Neural progenitor cell (in vitro differentiated cells): ENCODE results near the gene RIPOR3.

Experiments
- EZH2 ChIP-seq: fragments of 200-600 bp; sonication (generic); IDR thresholded peaks from 2 replicates; pipeline ENCODE4 v1.6.1; 2017; ENCODE audit warnings: antibody characterized with exemption, mild to moderate bottlenecking, moderate library complexity
- EZH2phosphoT487 ChIP-seq: fragments of 200-600 bp; sonication (generic); IDR thresholded peaks from 2 replicates; pipeline ENCODE4 v1.6.1; 2017; ENCODE audit warnings: antibody characterized with exemption
- TF ChIP-seq, protein P1 (sequence below): fragments of 200-600 bp; sonication (generic); IDR thresholded peaks from 2 replicates; pipeline ENCODE4 v1.5.1; 2017; ENCODE audit warnings: antibody characterized with exemption, mild to moderate bottlenecking

DNA sequence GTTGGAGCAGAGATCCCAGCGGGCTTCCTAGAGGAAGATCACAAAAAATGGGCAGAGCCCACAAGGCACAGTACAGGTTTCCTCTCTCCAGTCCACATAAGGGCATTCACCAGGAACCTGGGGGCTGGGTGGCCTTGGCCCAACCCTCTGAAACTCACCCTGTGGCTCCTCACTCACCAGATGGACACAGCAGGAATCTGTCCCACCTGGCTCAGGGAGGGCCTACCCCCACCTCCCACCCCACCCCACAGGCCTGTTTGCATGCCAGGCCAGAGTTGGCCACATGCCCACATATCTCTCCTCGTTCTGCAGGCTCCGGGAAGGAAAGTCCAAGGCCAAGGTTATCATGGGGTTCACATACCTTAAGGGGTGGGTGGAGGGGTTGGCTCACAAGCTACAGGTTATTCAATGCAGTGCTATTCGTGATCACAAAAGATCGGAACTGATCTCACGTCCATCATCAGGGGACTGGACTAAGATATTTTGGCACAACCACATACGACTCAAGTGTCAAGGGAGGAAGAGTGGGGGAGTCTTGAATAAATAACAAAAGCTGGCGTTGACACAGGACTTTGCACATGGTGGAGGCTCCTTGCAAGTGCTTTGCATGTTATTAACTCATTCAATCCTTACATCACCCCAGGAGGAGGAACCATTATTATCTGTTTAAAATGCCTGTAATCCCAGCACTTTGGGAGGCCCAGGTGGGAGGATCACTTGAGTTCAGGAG, 13.0 kb downstream of the RIPOR3 start:
- TF ChIP-seq, protein P1, sequence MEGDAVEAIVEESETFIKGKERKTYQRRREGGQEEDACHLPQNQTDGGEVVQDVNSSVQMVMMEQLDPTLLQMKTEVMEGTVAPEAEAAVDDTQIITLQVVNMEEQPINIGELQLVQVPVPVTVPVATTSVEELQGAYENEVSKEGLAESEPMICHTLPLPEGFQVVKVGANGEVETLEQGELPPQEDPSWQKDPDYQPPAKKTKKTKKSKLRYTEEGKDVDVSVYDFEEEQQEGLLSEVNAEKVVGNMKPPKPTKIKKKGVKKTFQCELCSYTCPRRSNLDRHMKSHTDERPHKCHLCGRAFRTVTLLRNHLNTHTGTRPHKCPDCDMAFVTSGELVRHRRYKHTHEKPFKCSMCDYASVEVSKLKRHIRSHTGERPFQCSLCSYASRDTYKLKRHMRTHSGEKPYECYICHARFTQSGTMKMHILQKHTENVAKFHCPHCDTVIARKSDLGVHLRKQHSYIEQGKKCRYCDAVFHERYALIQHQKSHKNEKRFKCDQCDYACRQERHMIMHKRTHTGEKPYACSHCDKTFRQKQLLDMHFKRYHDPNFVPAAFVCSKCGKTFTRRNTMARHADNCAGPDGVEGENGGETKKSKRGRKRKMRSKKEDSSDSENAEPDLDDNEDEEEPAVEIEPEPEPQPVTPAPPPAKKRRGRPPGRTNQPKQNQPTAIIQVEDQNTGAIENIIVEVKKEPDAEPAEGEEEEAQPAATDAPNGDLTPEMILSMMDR: no peak
- TF ChIP-seq EZH2: no peak
- no peak for TF ChIP-seq EZH2phosphoT487
